Upper lobe of left lung (tissue), 4 donors: ENCODE data around the gene MUCL3.

Experiments used
- POLR2A ChIP-seq, 4 donors: fragments of 450-650 bp; IDR thresholded peaks; one replicate each; pipeline ENCODE4 v1.5.1; 2016 to 2017; ENCODE audit warnings: antibody characterized with exemption in 4 of 4, mild to moderate bottlenecking in 2 of 4
- TF ChIP-seq, protein P1 (sequence below), 6 experiments: fragments of 450-650 bp in 4 of 6; fragments of 200-600 bp in 2 of 6; sonication (generic) in 2 of 6; IDR thresholded peaks; one replicate each; pipeline ENCODE4 v1.5.1; 2016 to 2019; ENCODE audit warnings: antibody characterized with exemption in 6 of 6

DNA sequence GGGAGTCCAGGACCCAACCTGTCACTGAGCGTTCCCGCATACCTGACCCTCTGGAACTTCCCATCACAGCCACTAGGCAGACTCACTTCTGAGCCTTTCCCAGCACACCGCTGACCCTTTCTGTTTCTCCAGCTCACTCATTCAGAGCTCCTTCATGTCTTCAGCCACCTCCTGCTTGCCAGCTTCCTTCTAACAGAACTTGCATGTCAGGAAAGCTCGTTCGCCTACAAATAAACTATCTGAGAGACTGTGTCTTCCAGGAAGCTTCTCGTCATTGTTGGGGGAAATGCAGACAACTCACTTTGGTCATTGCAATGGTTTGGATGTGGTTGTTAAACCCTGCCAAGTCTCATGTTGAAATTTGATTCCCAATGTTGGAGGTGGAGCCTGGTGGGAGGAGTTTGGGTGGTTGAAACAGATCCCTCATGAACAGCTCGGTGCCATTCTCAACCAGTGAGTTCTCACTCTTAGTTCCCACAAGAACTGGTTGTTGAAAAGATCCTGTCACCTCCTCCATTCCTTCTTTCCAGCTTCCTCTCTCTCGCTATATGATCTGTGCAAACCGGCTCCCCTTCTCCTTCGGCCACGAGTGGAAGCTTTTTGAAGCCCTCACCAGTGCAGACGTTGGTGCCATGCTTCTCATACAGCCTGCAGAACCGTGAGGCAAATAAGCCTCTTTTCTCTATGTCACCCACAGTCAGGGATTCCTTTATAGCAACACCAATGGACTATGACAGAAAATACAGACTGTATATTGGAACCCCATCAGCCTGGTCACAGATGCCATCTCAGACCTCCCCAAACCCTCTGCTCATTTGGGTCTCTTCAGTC is 41.4 kb downstream of the MUCL3 start:
- TF ChIP-seq POLR2A (IDR thresholded peaks at IDR 0.05) = peak in 1 of 4 donors; percentile 46
- TF ChIP-seq, protein P1, sequence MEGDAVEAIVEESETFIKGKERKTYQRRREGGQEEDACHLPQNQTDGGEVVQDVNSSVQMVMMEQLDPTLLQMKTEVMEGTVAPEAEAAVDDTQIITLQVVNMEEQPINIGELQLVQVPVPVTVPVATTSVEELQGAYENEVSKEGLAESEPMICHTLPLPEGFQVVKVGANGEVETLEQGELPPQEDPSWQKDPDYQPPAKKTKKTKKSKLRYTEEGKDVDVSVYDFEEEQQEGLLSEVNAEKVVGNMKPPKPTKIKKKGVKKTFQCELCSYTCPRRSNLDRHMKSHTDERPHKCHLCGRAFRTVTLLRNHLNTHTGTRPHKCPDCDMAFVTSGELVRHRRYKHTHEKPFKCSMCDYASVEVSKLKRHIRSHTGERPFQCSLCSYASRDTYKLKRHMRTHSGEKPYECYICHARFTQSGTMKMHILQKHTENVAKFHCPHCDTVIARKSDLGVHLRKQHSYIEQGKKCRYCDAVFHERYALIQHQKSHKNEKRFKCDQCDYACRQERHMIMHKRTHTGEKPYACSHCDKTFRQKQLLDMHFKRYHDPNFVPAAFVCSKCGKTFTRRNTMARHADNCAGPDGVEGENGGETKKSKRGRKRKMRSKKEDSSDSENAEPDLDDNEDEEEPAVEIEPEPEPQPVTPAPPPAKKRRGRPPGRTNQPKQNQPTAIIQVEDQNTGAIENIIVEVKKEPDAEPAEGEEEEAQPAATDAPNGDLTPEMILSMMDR (IDR thresholded peaks at IDR 0.05) = peak in 4 of 6 experiments; percentile 8 to 50 (median 28)
